Jurkat, Clone E6-1 (cell line): ENCODE results near the gene ZNF398.
"Not testable (repeated sequence)": the region's sequence is repeated elsewhere in the genome, so short reads cannot be mapped to it uniquely, and the experiment has no call there.

Experiments
- DNase-seq: peaks from one replicate; pipeline ENCODE4 v3.0.0-alpha.2; 2011; ENCODE audit warnings: low read depth, low spot score
- H3K4me3 ChIP-seq: 2 replicates; pipeline ENCODE4 v1.5.1; 2011; ENCODE audit warnings: mild to moderate bottlenecking, low read length, control low read depth, moderate library complexity

ZNF398 gene

DNA sequence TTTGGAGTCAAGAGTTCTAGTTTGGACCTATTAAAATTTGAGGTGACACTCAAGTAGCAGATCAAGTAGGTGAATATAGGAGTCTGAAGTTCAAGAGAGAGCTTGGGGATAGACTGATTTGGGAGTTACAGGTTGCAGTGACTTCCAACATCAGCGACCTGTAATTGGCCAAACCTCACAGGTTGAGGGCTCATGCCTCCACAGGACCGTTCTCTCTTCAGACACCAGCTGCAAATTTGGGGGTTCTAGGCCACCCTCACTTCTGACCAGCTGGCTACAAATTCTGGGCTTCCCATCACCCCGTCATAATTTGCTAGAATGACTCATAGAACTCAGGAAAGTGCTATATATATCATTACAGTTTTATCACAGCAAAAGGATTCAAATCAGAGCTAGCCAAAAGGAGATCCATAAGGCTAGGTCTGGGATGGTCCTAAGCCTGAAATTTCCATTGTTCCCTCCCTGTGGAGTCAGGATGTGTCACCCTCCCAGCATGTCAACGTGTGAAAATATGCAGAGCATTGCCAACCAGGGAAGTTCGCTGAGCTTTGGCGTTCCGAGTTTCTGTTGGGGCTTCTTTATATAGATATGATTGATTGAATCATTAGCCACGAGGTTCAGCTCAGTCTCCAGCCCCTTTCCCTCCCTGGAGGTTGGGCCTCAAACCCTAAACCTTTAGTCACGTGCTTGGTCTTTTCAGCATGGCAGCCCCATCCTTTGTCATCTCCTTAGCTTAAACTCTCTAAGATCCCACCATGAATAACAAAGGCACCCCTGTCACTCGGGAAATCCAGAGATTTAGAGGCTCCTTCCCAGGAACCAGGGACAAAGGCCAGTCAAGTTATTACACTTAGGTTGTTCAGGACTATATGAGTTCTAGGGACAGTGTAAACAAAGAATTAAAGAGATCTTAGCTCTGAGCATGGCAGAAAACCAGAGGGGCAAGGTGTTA, 71.5 kb downstream of the ZNF398 start:
- no peak overlapping the region for H3K4me3 ChIP-seq
- no peak for DNase-seq

GRCh38 chr7:149220534-149220933, 73.3 kb downstream of the ZNF398 start:
- H3K4me3 ChIP-seq = no peak overlapping the region
- DNase-seq = no peak

GRCh38 chr7:149223176-149223575, 75.9 kb downstream of the ZNF398 start:
- H3K4me3 ChIP-seq = no peak overlapping the region
- DNase-seq = no peak

DNA sequence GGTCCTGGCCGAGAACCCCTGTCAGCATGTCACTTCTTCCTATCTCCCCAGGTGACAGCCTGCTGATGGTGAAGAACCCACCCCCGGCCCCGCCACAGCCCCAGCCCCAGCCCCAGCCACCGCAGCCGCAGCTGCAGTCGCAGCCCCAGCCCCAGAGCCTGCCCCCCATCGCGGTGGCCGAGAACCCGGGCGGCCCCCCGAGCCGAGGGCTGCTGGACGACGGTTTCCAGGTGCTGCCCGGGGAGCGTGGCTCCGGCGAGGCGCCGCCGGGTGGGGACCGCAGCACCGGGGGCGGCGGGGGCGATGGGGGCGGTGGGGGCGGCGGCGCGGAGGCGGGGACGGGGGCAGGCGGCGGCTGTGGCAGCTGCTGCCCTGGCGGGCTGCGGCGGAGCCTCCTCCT, 76.5 kb downstream of the ZNF398 start:
- no peak for DNase-seq

GRCh38 chr7:149224352-149224751, 77.1 kb downstream of the ZNF398 start:
- H3K4me3 ChIP-seq = no peak overlapping the region
- no peak for DNase-seq

More for the DNA sequence above, 76.5 kb downstream of the ZNF398 start:
- no peak overlapping the region for H3K4me3 ChIP-seq

DNA sequence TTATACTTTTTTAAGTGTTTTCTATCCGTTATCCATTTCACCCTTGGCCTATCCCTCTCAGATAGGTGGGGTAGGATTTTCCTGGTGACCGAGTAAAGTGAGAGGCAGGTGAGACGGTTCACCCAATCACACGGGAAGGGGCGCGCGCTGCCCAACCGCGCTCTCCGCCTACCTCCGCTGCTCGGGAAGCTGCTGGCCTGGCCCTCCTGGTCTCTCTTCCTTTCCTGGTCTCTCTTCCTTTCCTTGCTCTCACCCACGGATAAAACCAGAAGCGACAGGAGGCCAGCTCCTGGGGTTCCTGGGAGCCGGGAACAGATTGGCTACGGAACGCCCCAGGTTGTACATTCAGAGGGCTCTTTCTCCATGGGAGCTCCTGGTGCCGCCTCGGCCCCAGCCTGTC, 77.9 kb downstream of the ZNF398 start:
- H3K4me3 ChIP-seq = no peak overlapping the region
- no peak for DNase-seq

DNA sequence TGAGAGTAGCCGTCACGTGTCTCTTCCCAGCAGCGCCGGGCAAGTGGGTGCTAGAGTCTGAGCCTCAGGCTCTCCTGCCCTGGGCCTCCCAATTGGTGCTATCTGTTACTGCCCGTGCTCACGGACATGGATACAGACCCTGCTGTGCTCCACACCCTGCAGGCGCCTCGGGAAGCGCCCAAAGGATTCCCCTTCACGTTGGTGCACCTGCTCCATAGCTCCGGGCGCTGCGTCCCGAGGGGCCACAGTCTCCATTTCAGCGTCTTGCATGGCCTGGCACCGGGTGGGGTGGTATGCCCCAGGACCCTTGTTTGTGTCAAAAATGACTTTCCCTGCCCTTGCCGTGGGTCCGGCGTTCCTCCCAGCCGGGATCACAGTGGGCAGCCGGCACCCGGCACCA, 78.4 kb downstream of the ZNF398 start:
- no peak overlapping the region for H3K4me3 ChIP-seq
- no peak for DNase-seq

- not testable (repeated sequence) for H3K4me3 ChIP-seq, DNase-seq
Measured at GRCh38 chr7:149226366-149226765, 79.1 kb downstream of the ZNF398 start.

DNA sequence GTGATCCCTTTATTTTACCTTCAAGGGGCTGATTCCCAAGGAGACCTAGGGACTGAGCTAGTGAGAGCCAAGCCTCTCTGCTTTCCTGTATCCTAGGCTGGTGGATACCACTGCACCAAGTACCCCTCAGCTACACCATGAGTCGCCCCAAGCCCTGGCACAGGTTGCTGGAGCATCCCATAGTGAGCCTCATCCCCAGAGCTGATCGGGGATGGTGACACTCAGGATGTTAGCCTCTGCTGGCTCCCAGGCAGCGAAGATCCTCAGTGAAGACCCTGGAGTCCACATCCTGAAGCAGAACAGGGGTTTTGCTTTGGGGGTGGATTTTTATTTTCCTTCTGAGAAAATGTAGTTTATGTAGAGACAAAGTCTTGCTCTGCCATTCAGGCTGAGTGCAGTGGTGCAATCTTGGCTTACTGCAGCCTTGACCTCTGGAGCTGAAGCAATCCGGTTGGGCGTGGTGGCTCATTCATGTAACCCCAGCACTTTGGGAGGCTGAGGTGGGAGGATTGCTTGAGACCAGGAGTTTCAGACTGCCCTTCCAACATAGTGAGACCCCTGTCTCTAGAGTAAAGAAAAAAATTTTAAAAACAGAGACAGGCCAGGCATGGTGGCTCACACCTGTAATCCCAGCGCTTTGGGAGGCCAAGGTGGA, 79.7 kb downstream of the ZNF398 start:
- H3K4me3 ChIP-seq = no peak overlapping the region
- no peak for DNase-seq

GRCh38 chr7:149228831-149229471, 81.7 kb downstream of the ZNF398 start:
- no peak for DNase-seq
- H3K4me3 ChIP-seq = no peak overlapping the region

GRCh38 chr7:149229526-149229925, 82.3 kb downstream of the ZNF398 start:
- no peak for DNase-seq
- H3K4me3 ChIP-seq = no peak overlapping the region

DNA sequence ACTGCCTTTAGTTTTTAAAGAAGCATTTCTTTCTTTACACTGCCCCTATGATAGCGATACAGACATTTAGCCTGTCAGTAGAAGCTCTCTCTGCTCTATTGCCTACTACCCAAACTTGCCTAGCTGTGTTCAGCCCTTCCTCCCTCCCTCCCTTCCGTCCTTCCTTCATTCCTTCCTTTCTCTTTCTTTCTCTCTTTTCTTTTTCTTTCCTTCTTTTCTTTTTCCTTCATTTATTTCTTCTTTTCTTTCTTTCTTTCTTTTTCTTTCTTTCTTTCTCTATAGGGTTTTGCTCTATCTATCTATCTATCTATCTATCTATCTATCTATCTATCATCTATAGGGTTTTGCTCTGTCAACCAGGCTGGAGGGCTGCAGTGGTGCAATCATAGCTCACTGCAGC, 85.1 kb downstream of the ZNF398 start:
- H3K4me3 ChIP-seq = no peak overlapping the region
- no peak for DNase-seq
